ENCODE results near the gene CBX8.

CBX8 gene

DNA sequence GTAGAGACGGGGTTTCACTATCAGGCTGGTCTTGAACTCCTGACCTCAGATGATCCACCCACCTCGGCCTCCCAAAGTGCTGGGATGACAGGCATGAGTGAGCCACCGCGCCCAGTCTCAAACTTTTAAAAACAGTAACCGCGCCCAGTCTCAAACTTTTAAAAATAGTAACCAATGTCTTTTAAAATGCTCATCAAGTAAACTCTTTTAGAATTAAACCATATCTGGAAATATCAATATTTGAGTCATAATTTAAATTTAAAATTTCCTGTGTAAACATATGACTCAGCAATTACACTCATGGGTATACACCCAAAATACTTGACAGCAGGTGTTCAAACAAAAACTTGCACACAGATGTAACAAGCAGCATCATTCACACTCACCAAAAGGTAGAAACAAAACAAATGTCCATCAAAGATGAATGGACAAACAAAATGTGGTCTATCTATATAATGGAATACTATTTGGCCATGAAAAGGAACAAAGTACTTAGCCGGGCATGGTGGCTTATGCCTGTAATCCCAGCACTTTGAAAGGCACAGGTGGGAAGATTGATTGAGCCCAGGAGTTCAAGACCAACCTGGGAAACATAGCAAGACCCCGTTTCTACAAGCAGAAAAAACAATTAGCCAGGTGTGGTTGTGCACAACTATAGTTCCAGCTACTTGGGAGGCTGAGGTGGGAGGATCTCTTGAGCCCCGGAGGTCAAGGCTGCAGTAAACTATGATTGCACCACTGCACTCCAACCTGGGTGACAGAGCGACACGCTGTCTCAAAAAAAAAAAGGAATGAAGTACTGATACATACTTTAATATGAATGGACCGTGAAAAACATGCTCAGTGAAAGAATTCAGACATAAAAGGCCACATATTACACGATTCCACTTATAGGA, 46.0 kb downstream of the CBX8 start:
- DNase-seq (ENCODE audit: low read depth, low spot score) = no peak

DNA sequence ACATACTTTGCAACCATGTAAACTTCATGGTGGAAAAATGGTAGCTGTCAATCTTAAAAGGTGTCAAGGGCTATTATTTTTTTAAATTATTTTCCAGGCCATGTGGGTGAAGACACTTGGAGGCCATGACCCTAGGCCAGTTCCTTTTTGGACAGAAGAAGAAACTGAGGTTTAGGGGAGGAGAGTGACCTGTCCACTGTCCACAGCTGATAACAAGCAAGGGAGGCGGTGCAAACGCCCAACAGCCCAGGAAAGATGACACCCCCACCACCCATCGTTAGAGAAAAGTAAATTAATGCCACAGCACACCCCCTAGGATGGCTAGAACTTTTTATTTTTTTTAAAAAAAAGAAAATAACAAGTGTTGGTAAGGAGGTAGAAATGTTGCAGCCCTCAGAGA, 46.9 kb downstream of the CBX8 start:
- no peak for DNase-seq (ENCODE audit: low read depth, low spot score)

DNA sequence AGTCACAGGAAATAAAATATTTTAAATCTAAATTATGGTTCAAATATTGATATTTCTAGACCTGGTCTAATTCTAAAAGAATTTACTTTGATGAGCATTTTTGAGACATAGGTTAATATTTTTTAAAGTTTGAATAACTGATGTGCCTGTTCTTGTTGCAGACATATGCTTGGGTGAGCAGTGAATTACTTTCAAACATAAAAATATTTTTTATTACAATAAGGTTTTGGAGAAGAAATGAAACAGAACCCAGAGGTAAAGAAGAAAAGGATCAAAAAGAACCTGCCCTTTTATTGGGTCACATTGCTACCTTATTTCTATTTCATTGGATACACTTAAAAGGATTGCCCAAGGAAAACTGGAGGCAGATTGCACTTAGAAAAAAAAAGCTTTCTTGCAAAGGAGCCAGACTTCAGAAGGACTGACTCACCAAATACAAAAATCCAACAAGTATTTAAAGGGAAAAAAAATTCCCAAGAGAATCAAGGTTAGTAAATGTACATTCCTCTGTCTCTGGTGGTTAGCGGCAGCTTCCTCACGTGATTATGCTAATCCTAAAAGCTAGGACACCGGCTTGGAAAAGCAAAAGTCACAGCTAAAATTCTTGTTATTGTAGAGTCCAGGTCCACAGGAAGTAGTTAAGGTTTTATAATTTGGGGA, 47.6 kb downstream of the CBX8 start:
- no peak for DNase-seq (ENCODE audit: low read depth, low spot score)

DNA sequence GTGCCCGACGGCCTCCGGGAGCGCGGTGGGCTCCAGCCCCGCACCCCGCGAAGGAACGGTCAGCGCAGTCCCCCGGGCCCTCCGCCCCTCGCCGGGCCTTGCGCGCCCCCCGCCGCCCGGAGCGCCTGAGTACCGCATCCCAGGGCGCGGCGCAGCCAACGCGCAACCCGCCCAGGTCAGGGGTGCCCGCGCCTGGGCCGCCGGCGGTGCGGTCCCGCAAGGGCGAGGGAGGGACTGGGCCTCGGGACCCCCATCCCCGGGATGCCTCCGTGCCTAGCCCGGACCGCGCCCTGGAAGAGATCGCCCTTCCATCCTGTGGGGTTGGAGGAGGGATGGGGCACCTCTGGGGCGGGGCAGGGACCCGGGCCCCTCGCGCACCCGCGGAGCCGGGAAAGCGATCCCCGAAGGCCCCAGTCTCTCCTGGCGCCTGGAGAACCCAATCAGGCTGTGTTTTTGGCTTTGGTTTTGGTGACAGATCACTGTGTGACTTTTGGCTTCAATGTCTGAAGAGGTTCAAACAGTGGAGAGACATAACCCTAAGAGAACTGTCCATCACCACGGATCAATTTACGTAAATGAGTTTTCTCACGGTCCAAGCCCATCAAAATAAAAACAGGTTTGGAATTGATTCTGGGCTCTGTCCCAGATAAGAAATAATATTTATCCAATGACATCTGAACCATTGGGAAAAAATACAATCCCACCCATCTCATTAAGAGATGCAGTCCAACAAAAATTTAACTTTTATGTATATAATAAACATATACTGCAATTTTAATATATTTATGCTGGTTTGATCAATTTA, 48.4 kb downstream of the CBX8 start:
- no peak for DNase-seq (ENCODE audit: low read depth, low spot score)

DNA sequence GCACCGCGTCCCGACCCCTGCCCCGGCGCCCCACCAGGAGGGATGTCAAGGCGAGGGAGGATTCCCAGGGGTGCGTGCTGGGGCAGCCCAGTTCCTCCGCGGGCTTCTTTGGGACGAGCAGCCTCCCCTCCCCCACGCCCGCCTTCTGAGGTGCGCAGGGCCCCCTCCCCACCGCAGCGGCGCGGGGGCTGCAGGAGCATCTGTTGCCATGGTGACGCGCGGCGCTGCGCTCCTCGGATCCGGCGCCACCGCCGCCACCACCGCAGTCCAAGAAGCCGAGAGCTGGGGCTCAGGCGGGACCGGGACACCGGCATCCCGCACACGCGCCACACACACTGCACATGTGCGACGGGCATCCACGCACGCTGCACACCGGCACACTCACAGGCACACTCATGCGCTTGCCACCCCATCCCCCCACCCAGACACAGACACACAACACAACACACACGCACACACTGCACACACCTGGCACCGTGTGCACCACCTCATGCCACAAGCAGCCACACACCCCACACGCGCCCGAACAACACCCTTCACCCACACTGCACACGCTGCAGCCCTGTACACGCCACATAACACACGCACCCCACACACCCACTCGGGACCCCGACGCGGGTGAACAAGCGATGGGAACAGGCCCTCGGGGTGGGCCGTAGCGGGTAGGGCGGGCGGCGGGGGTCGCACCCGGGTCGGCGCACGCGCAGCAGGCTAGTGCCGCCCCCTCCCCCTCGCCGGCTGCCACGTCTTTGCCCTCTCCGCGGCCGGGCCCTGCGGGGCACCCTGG, 49.2 kb downstream of the CBX8 start:
- DNase-seq (ENCODE audit: low read depth, low spot score) = no peak

DNA sequence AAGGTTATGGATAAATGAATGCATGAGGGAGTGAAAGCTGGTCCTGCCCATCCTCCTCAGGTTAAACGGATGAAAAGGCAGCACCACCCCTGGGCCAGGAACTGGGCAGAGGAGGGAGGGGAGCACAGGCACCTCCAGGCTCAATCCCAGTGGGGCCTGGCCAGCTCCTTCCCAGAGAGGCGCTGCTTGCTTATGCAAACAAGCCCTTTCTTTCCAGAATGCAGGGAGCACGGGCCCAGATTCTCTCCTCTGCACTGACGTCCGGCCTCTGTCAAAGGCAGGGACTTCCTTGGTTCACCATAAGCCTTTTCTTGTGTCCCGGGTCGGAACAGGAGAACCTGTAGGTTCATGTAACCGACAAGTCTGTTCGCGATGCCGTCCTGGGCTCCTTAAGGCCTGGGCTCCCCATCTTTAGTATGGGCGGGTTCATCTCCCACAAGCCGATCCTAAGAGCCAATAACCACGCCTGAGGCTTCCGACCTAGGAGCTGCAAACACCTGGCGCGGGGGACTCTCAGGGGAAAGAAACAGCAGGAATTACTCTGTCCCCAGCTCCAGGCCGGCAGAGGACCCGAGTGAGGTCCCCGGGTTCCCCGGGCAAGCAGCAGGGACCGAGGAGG, 49.9 kb downstream of the CBX8 start:
- DNase-seq (ENCODE audit: low read depth, low spot score) = no peak

DNA sequence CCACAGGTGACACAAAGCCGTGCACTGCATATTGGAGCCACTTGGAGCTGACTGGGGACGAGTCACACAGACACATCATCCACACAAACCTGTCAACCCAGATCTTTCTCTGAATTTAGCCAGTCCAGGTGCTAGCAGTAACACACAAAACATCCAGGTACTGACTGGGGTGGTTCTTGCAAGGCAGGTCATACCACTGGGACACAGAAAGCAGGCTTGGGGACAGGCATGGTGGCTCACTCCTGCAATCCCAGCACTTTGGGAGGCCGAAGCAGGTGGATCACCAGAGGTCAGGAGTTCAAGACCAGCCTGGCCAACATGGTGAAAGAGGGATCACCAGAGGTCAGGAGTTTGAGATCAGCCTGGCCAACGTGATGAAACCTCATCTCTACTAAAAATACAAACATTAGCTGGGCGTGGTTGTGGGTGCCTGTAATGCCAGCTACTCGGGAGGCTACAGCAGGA, 51.2 kb downstream of the CBX8 start:
- DNase-seq (ENCODE audit: low read depth, low spot score) = no peak

DNA sequence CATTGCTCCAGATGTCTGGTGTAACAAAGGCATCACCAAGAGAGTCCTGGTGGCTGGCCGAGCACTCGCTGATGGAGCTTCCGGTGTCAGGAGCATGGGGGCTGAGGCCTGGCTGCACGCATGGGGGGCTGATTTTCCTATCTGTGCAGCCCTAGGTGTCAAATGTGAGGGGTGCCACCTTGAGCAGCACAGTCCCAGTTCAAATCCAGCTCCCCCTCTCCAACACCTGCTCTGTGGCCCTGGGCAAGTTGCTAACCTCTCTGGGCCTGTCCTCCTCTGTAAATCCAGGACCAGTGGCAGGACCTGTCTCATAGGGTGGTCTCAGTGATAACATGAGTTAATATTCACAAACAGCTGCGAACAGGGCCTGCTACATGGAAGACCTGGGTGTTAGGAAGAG, 53.3 kb downstream of the CBX8 start:
- DNase-seq (ENCODE audit: low read depth, low spot score) = no peak

DNA sequence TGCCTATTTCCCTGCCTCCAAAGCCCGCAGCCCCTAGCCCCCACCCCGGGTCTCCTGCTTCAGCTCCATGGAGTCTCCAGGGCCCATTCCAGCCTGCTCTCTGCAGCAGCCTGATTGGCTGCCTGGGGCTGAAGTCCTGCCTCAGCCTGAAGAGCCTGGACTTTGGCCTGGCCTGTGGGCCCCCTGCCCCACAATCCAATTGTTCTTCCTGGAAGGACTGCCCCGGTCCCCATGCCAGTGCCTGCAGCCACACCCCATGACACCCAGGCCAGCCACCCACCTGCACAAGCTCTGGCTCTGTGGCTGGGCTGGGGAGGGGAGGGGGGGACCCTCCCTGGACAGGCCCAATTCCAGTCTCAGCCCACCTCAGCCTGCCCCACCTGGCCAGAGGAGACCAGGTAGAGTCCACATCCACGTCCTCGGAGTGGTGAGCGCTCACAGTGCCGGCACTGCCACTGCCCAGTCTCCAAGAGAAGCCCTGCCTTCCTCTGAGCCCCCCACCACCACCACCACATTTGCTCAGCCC, 53.9 kb downstream of the CBX8 start:
- DNase-seq (ENCODE audit: low read depth, low spot score) = no peak

DNA sequence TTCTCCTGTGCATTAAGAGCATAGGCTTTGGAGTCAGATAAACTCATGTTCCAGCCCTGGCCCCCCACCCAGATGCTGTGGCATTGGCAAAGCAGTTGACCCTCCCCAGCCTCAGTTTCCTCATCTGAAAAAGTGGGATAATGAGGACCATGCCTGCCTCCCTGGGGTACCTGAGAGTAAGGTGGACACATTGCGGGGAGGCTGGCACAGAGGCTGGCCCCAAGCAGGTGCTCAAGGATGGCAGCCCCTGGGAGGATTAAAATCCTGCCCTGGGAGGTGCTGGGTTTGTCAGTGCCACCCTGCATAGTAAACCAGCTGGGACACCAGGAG, 54.3 kb downstream of the CBX8 start:
- no peak for DNase-seq (ENCODE audit: low read depth, low spot score)

Measured in iPS DF 19.7 (cell line).